GM12878 (cell line): Measurements from ENCODE around the gene FLT1.

Source experiments
- CHD2 ChIP-seq: IDR thresholded peaks from 2 replicates; pipeline ENCODE4 v1.6.1; 2011; ENCODE audit warnings: low read depth, low read length, improper control_type of control experiment, borderline replicate concordance
- CTCF ChIP-seq, 3 experiments: IDR thresholded peaks in 2 of 3; conservative IDR thresholded peaks in 1 of 3; 2 replicates each; pipeline ENCODE4 v1.5.1; 2011; ENCODE audit warnings: low read depth in 3 of 3, low read length in 3 of 3, mild to moderate bottlenecking in 3 of 3, control low read depth in 2 of 3, moderate library complexity in 2 of 3, inconsistent platforms in 1 of 3, mixed read lengths in 1 of 3; ENCODE audit not compliant: control insufficient read depth in 2 of 3, insufficient read depth in 1 of 3; ENCODE audit errors: extremely low read depth in 1 of 3
- EZH2 ChIP-seq: IDR thresholded peaks from 2 replicates; pipeline ENCODE4 v1.6.1; 2012; ENCODE audit warnings: low read depth, mild to moderate bottlenecking, control low read depth, inconsistent platforms, low read length, borderline replicate concordance; ENCODE audit not compliant: control insufficient read depth
- NKRF ChIP-seq: fragments of 450-650 bp; conservative IDR thresholded peaks from 2 replicates; pipeline ENCODE4 v1.6.1; 2017; ENCODE audit warnings: mild to moderate bottlenecking, moderate library complexity
- POLR2A ChIP-seq: IDR thresholded peaks from 2 replicates; pipeline ENCODE4 v1.6.1; 2011; ENCODE audit warnings: low read depth, mild to moderate bottlenecking, low read length
- POLR2AphosphoS5 ChIP-seq: IDR thresholded peaks from 2 replicates; pipeline ENCODE4 v1.6.1; 2011; ENCODE audit warnings: mild to moderate bottlenecking, low read length, inconsistent platforms
- SKIL ChIP-seq: fragments of 450-650 bp; IDR thresholded peaks from 2 replicates; pipeline ENCODE4 v1.6.1; 2017; ENCODE audit warnings: mild to moderate bottlenecking, low read depth, inconsistent platforms; ENCODE audit not compliant: poor library complexity, severe bottlenecking
- ZNF384 ChIP-seq: IDR thresholded peaks from 2 replicates; pipeline ENCODE4 v1.6.1; 2012; ENCODE audit warnings: low read depth, mild to moderate bottlenecking, low read length, improper control_type of control experiment, borderline replicate concordance

GRCh38 chr13:28531077-28531844 lies 36.3 kb upstream of the FLT1 start:
- TF ChIP-seq EZH2 (no peak), CTCF (IDR thresholded peaks at IDR 0.05 in 2 of 3, conservative IDR thresholded peaks at IDR 0.05 in 1 of 3; ENCODE audit: control insufficient read depth in 2 of 3, extremely low read depth in 1 of 3, insufficient read depth in 1 of 3, low read depth in 3 of 3, low read length in 3 of 3) (no peak), POLR2A (no peak), NKRF (no peak), CHD2 (no peak), ZNF384 (no peak), POLR2AphosphoS5 (no peak), SKIL (no peak)
